Progenitor cell of endocrine pancreas (in vitro differentiated cells): ENCODE measurements around the gene GP2. TPM values are rescaled to one million over a fixed set of nuclear protein-coding genes. Genes with fewer than 3 reads are reported as not detected.

Experiments
- DNase-seq: peaks from one replicate; pipeline ENCODE4 v3.0.0; 2021; ENCODE audit warnings: low spot score; ENCODE audit not compliant: unreplicated experiment
- H3K27ac Mint-ChIP-seq: 2 replicates; pipeline ENCODE4 v1.8.0; 2021; ENCODE audit warnings: mild to moderate bottlenecking, moderate library complexity, mixed read lengths
- H3K27me3 Mint-ChIP-seq: 2 replicates; pipeline ENCODE4 v1.8.0; 2021; ENCODE audit warnings: mixed read lengths
- H3K36me3 Mint-ChIP-seq: 2 replicates; pipeline ENCODE4 v1.8.0; 2022; ENCODE audit warnings: mixed read lengths; ENCODE audit not compliant: insufficient read depth
- H3K4me1 Mint-ChIP-seq: 2 replicates; pipeline ENCODE4 v1.8.0; 2021; ENCODE audit warnings: low read depth, mixed read lengths
- H3K4me3 Mint-ChIP-seq: 2 replicates; pipeline ENCODE4 v1.8.0; 2021; ENCODE audit warnings: low read depth, mild to moderate bottlenecking, moderate library complexity, mixed read lengths
- H3K9me3 Mint-ChIP-seq: 2 replicates; pipeline ENCODE4 v1.8.0; 2021; ENCODE audit warnings: low read depth, mixed read lengths
- CTCF ChIP-seq: fragments of 200-600 bp; sonication (generic); IDR thresholded peaks from one replicate; pipeline ENCODE4 v1.5.0; 2021; ENCODE audit warnings: antibody characterized with exemption, mild to moderate bottlenecking; ENCODE audit not compliant: unreplicated experiment
- total RNA-seq: library from RNA; stranded (reverse); gene quantifications from 2 replicates; pipeline ENCODE4 v1.2.1, GENCODE V29; 2021

Gene GP2
- total RNA-seq, 1 donor from 2014 or later, result 13.4 TPM

GRCh38 chr16:20311548-20311947, 15.8 kb downstream of the GP2 start:
- Mint-ChIP-seq H3K36me3 (peaks cover 3% of the 10 kb centered on the region), H3K4me1 (no peaks in the 10 kb centered on the region), H3K9me3 (no peaks in the 10 kb centered on the region), H3K27me3 (peaks cover 15% of the 10 kb centered on the region), H3K4me3 (no peak overlapping the region), H3K27ac (no peak overlapping the region)
- DNase-seq, result no peak
- TF ChIP-seq CTCF, result no peak

GRCh38 chr16:20310421-20311395, 16.6 kb downstream of the GP2 start:
- H3K36me3 Mint-ChIP-seq, result peaks cover 3% of the 10 kb centered on the region
- H3K4me3 Mint-ChIP-seq, result no peak overlapping the region
- peaks cover 16% of the 10 kb centered on the region for H3K27me3 Mint-ChIP-seq
- no peaks in the 10 kb centered on the region for H3K9me3 Mint-ChIP-seq
- DNase-seq, result no peak
- no peaks in the 10 kb centered on the region for H3K4me1 Mint-ChIP-seq
- H3K27ac Mint-ChIP-seq, result no peak overlapping the region
- no peak for TF ChIP-seq CTCF

GRCh38 chr16:20309786-20310185, 17.5 kb downstream of the GP2 start:
- DNase-seq, result no peak
- TF ChIP-seq CTCF, result no peak
- Mint-ChIP-seq H3K27ac (no peak overlapping the region), H3K4me3 (no peak overlapping the region), H3K27me3 (peaks cover 16% of the 10 kb centered on the region), H3K9me3 (no peaks in the 10 kb centered on the region), H3K4me1 (no peaks in the 10 kb centered on the region), H3K36me3 (peaks cover 3% of the 10 kb centered on the region)

GRCh38 chr16:20308801-20309590, 18.3 kb downstream of the GP2 start:
- DNase-seq, result no peak
- peaks cover 11% of the 10 kb centered on the region for H3K27me3 Mint-ChIP-seq

More at GRCh38 chr16:20308801-20309590, 18.3 kb downstream of the GP2 start:
- TF ChIP-seq CTCF, result no peak
- Mint-ChIP-seq H3K9me3 (no peaks in the 10 kb centered on the region), H3K4me1 (no peaks in the 10 kb centered on the region), H3K27ac (no peak overlapping the region), H3K36me3 (peaks cover 1% of the 10 kb centered on the region), H3K4me3 (no peak overlapping the region)
